GM18519 (cell line): ENCODE results near the gene BACE2.

Experiments used
- ATAC-seq: cut with Tn5 transposase; IDR thresholded peaks from one replicate; pipeline ENCODE4 v1.9.1; 2021; ENCODE audit warnings: mild to moderate bottlenecking, moderate library complexity; ENCODE audit not compliant: unreplicated experiment, low FRiP score

The BACE2 gene

DNA sequence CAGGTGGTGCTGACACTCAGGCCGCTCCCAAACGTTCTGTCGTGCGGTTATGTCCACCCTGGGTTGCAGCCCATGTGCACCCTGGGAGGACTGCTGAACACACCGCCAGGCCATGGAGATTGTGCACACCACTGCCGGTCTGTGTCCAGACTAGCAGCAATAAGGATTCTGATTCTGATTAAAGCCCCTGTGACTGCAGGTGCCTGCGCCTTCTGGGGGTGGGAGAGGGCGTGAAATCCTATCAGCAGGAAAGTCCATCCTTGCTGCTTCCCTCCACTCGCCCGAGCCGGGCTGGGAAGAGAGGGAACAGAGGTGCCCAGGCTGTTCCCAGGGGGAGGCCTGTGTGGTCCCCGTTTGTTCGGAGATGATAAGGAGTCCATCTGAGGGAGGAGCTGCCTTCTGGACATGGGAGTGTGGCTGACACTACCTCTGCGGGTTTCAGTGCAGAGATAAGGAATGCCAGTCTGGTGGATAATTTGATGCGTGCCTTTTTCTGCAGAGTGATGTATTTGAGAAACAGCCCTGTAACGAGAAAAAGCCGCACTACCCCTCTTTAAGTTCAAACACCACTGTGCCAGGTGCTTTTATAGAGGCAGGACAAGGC lies 41.2 kb downstream of the BACE2 start:
- no peak for ATAC-seq

GRCh38 chr21:41210426-41211059 lies 42.6 kb downstream of the BACE2 start:
- ATAC-seq, result no peak

DNA sequence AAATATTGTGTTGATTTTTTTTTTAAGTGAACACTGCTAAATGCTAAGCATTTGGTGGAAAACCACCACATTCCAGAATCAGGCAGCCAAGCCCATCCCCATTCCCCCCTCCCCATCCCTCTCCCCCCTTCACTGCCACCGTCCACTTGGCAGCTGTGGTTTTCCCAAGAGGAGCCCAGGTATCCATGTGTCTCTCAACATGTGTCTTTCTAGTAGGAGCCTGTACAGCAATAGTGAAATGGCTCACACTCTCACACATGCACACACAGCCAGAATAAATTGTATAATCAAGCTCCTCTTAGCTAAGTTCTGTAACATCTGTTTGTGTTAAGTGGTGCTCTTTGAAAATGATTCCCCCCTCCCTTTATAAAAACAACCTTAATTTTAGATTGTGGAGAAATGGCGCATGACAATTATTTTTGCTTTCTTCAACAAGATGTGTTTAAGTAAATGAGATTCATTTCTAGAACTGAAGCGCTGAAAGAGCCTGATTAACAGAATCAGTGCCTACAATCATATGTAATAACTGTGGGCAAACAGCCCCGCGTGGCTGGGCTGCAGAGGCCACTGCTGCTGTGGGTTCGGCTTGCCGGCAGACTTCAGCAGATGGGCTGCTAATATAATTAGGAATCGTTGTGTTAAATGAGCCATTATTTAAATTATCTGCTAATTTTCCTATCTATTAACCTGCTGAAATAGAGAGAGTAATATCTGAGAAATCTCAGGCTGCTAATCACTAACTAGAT lies 43.3 kb downstream of the BACE2 start:
- no peak for ATAC-seq

- no peak for ATAC-seq
These were observed 45.1 kb downstream of the BACE2 start for GRCh38 chr21:41213021-41213420.

- no peak for ATAC-seq
These were observed 48.0 kb downstream of the BACE2 start for GRCh38 chr21:41215856-41216408.

DNA sequence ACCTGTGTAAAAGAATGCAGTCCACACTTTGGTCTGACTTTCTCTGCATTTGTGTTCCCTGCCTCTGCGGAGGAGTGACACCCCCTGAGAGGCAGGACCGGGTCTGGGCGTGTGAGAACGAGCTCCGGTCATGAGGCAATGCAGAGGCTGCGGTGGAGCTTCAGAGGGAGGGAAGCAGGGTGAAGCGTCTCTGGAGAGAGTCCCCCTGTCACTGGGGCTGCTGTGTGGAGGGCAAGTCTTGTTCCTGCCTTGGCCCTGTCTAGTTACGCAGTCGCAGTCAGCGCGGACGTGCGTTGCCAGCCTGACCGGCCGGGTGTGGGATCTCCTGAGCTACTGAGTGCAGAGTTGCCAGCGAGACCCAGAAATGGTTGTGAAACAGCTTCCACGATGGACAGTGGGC lies 48.5 kb downstream of the BACE2 start:
- no peak for ATAC-seq

DNA sequence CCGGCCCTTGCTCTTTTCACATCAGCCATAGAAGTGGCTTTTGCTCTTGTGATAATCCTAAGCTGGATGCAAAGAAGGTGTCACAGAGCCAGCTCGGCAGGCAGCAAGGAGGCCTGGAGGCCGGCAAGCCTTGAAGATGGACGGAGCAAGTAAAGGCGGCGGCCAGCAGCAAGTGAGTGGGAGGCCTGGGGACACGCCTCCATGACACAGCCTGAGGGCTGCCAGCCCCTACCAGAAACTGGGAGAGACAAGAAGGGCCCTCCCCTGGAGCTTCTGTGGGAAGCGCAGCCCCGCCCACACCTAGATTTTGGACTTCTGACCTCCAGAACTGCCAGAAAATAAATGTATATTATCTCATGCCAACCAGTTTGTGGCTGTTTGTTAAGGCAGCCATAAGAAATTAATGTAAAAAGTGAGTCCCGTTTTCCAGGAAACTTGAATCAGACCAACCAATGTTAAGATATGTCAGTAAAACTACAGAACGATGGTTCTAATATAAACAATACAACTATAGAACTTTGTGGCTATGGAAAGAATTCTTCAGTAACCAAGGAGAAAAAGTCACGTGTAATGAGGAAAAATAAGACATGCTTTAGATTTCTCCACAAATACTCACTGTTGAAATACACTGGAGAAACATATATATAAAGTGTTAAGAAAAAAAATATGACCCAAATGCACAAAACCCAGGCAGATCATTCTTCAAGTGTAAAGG lies 49.9 kb downstream of the BACE2 start:
- no peak for ATAC-seq

DNA sequence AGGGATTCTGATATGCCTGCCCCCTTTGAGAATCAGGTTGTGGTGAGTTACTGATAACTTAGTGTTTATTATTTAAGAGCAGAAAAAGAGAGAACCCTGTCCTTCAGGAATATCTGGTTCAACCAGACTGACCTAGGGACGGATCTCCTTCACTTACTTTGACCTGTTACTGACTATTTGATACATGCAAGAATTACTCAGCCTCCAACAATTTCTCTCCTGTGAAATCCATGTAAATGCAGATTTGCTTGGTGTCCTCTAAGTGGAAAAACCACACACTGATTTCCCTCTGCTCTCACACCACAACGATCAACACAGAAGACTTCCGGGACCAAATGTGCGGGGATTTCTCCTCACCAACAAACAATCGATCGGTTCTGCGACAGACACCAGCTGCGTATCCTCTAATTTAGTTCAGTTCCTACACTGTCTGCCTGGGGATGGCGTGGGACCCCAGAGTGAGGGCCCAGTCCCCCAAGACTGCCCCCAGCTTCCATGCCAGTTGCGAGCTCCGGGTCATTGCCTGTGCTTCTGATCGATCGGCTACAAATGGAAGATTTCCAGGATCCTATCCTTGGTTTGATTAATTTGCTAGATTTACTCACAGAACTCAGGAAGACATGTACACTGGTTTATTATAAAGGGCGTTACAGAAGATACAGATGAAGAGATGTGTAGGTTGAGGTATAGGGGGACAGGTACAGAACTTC lies 51.7 kb downstream of the BACE2 start:
- ATAC-seq, result no peak

GRCh38 chr21:41220208-41220733 lies 52.3 kb downstream of the BACE2 start:
- ATAC-seq, result no peak

- ATAC-seq, result no peak
These were observed 54.5 kb downstream of the BACE2 start for GRCh38 chr21:41222247-41223068.

DNA sequence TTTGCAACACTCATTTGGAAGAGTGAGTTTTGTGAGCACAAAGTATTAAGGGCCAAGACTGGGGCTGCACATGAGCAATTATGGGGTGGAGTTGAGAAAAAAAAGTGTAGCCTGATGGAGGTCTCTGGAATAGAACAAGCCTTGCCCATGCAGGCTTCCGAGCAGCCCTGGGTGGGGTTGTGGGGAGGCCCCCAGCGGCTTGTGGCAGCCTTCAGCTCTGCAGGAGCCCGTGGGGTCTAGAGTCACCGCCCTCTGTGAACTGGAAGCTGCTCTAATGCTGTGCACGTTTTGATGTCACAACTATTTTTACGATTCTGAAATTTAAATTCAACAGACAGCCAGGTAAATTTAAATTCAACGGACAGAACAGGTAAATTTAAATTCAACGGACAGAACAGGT lies 58.9 kb downstream of the BACE2 start:
- no peak for ATAC-seq

DNA sequence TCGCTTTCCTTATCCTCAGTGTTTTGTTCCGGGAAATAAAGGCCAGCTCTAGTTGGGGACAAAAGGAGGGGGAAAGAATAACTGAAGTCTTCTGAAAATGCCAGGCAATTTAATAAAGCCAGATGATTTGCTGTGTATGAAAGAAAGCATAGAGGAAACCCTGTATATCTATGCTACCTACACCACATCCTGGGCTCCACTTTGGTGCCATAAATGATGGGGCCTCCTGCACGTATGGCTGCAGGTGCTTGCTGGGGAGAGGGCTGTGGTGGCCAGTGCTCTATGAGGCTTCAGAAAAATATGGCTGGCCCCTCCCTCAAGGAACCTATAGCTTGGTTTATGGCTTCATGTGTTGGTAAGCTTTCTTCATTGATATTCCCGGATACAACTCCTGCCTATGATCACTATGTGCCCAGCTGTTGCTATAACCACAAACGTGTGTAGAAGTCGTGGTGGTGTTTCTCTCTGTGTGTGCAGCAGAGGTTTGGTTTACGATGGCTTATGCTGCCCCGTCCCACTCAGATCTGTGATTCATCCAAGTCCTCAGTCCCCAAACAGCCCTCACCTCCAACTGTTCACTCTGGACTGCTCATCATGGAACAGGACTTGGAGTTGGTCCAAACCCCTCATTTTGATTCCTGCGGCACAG lies 59.5 kb downstream of the BACE2 start:
- no peak for ATAC-seq

- ATAC-seq, result no peak
These were observed 60.0 kb downstream of the BACE2 start for GRCh38 chr21:41228006-41228370.

GRCh38 chr21:41228492-41228891 lies 60.5 kb downstream of the BACE2 start:
- no peak for ATAC-seq

DNA sequence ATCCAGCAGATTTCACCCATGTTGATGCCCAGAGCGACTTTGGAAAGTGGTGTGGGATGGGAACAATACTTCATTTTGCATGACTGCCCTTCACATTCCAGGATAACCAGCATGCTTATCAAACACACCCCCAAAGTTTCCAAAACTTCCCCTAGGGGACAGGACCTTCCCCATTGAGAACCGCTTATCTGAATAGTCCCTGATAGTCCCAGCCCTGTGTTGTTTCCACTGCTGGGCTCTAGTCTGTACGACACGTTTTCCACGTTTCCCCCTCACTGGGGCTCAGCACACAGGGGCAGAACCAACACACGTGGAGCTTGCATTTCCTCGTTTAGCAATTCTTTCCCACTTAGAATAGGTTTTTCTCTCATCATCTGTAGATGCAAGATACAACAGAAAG lies 61.0 kb downstream of the BACE2 start:
- no peak for ATAC-seq

DNA sequence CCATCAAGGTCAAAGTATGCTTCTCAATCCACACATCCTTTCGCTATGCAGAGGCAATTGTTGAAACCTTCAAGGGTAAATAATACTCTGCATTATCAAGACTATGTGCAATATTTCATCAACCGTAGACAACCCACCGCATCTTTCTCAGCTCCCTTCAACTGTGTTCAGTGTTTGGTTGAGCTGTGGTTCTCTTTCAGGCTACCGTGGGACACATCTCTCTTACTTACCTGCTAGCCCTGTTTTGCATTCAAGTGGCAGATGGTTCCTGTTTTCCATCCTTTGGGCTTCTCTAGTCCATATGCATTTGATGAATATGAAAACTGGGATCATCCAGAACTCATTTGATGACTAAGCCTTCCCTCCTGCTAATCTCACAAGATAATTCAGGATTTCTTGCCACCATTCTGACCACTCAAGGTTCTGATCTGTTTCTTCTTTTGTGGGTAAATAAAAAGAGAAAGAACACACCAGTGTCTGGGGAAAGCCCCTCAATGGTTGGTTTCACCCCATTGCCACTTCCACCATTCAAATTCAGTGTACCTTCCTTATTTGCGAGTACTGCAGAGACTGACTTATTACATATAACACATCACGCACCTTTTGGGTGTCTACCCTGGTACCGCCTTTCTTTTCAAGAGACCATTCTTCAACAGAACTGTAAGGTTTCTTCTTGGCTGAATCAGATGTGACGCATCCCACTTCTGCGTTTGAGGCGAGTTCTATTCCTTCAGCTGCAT lies 61.7 kb downstream of the BACE2 start:
- ATAC-seq, result no peak

DNA sequence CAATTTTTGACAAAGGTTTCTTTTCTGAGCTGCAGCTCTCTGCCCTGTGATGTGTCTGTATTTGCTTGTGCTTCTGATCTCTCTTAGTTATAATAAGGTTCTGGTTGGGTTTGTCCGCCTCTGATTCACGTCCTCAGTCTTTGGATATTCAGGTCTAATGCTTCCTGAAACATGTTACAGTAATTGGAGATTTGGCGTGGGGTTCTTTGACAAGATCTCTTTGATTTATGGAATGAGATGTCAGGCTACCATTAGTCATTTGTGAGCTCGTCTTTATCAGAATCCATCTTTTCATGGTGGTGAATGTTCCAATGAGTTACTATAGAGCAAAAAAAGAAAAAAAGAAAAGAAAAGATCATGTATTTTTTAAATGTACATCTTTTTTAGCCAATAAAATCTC lies 62.5 kb downstream of the BACE2 start:
- no peak for ATAC-seq

GRCh38 chr21:41231060-41231459 lies 63.1 kb downstream of the BACE2 start:
- ATAC-seq, result no peak
